OCI-LY7 (cell line): ENCODE results near the gene IGF2BP2. TPM values are rescaled to one million over a fixed set of nuclear protein-coding genes. Genes with fewer than 3 reads are reported as not detected.

ENCODE experiments used
- BruUV-seq: library from RNA; stranded (reverse); fragments of 400-500 nt; replicated peaks from 2 replicates; lab custom pipeline; 2021; lab: Mats Ljungman, UMichigan
- CTCF ChIA-PET: fragments of 300-600 bp; sonication (Branson Sonifier 250); formaldehyde crosslinking; loops from one replicate; lab custom pipeline; 2022; ENCODE audit warnings: antibody characterized with exemption; ENCODE audit not compliant: unreplicated experiment; lab: Charles Lee
- POLR2A ChIA-PET: fragments of 300-600 bp; sonication (Branson Sonifier 250); formaldehyde crosslinking; loops from one replicate; lab custom pipeline; 2022; ENCODE audit warnings: antibody characterized with exemption; lab: Charles Lee
- DNase-seq: peaks from one replicate; pipeline ENCODE4 v3.0.0-alpha.2; 2015; ENCODE audit warnings: low spot score
- H2AFZ ChIP-seq: fragments of 200-600 bp; sonication (generic), shearing (Covaris generic); 2 replicates; pipeline ENCODE4 v1.6.1; 2014; ENCODE audit warnings: mild to moderate bottlenecking, antibody characterized with exemption, low read length, moderate library complexity
- H3K27ac ChIP-seq: fragments of 200-600 bp; sonication (generic); 2 replicates; pipeline ENCODE4 v1.5.1; 2014; ENCODE audit warnings: mixed run types, low read depth, mild to moderate bottlenecking, moderate library complexity, low read length, inconsistent platforms; ENCODE audit not compliant: poor library complexity, severe bottlenecking
- H3K36me3 ChIP-seq: fragments of 200-600 bp; sonication (generic); 2 replicates; pipeline ENCODE4 v1.6.1; 2014; ENCODE audit warnings: mild to moderate bottlenecking, antibody characterized with exemption, low read length, moderate library complexity, mixed read lengths; ENCODE audit not compliant: insufficient read depth
- H3K4me1 ChIP-seq: fragments of 200-600 bp; sonication (generic); 2 replicates; pipeline ENCODE4 v1.5.1; 2014; ENCODE audit warnings: mild to moderate bottlenecking, low read length; ENCODE audit not compliant: insufficient read depth, poor library complexity, severe bottlenecking
- H3K4me2 ChIP-seq: fragments of 200-600 bp; sonication (generic); 2 replicates; pipeline ENCODE4 v1.6.1; 2014; ENCODE audit warnings: mild to moderate bottlenecking, low read length
- H3K4me3 ChIP-seq: fragments of 200-600 bp; sonication (generic); 2 replicates; pipeline ENCODE4 v1.5.1; 2014; ENCODE audit warnings: mild to moderate bottlenecking, low read depth, low read length; ENCODE audit not compliant: poor library complexity, severe bottlenecking
- H3K79me2 ChIP-seq: fragments of 200-600 bp; sonication (generic); 2 replicates; pipeline ENCODE4 v1.6.1; 2016; ENCODE audit warnings: low read depth, mild to moderate bottlenecking, low read length, moderate library complexity, mixed read lengths; ENCODE audit not compliant: insufficient read depth
- H3K9me2 ChIP-seq: fragments of 200-600 bp; sonication (generic); 2 replicates; pipeline ENCODE4 v1.6.1; 2016; ENCODE audit warnings: mild to moderate bottlenecking, low read length, mixed read lengths; ENCODE audit not compliant: insufficient read depth
- H3K9me3 ChIP-seq: fragments of 200-600 bp; sonication (generic); 2 replicates; pipeline ENCODE4 v1.6.1; 2014; ENCODE audit warnings: mild to moderate bottlenecking, mixed run types, low read length, mixed read lengths
- H4K20me1 ChIP-seq: fragments of 200-600 bp; sonication (generic); 2 replicates; pipeline ENCODE4 v1.6.1; 2014; ENCODE audit warnings: mild to moderate bottlenecking, antibody characterized with exemption, low read length, moderate library complexity, mixed read lengths; ENCODE audit not compliant: insufficient read depth
- EZH2phosphoT487 ChIP-seq: fragments of 200-600 bp; sonication (generic); IDR thresholded peaks from 2 replicates; pipeline ENCODE4 v1.6.1; 2018; ENCODE audit warnings: low read depth, borderline replicate concordance, mild to moderate bottlenecking, mixed run types, antibody characterized with exemption, low read length, moderate library complexity, mixed read lengths
- intact Hi-C: fragments of 100-400 bp; cut with micrococcal nuclease; formaldehyde crosslinking; loops from one replicate; pipeline ENCODE4 v1.10.0; 2022; ENCODE audit not compliant: unreplicated experiment
- total RNA-seq, 2 experiments: library from RNA; depleted of rRNA in 1 of 2; stranded (reverse); fragments of >200 nt in 1 of 2; shearing (Covaris generic) in 1 of 2; gene quantifications; 2 replicates each; pipeline ENCODE4 v1.2.3, GENCODE V29; 2014 to 2022
- TF ChIP-seq, protein P1 (sequence below): fragments of 200-600 bp; sonication (generic); conservative IDR thresholded peaks from 2 replicates; pipeline ENCODE4 v1.5.1; 2014; ENCODE audit warnings: mild to moderate bottlenecking, antibody characterized with exemption, low read length, moderate library complexity, mixed read lengths

The IGF2BP2 gene
- total RNA-seq, 2 experiments from 2014 or later: not detected

DNA sequence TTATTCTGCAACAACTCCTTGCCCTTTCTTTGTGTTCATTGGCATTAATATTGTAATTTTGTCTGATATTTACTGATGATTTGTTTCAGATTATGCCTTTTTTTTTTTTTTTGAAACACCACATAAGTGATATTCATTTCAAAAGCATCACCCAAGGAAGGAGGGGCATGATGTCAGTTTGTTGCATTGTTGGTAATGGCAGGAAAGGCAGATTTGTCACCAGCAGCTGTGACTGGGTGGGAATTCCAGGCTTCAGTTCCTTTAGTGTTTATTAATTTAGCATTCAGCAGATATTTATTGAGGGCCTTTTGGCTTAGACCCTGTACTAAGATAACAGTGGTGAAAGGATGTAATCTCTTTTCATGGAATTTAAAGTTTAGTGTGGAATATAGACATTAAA lies 219.3 kb downstream of the IGF2BP2 start:
- no peak for DNase-seq
- Histone ChIP-seq H3K9me2 (no peaks in the 10 kb centered on the region), H3K4me3 (no peak overlapping the region), H3K79me2 (no peaks in the 10 kb centered on the region), H3K36me3 (peaks cover 88% of the 10 kb centered on the region), H2AFZ (no peak overlapping the region), H3K4me2 (no peak overlapping the region), H3K27ac (no peak overlapping the region), H4K20me1 (no peaks in the 10 kb centered on the region), H3K9me3 (peaks cover 5% of the 10 kb centered on the region; the same call in 1 of the 2 replicates), H3K4me1 (no peaks in the 10 kb centered on the region)
- intact Hi-C loops: no loop called here
- no TSS peak for BruUV-seq
- ChIA-PET POLR2A (no interaction called here), CTCF (no interaction called here)
- no peak for TF ChIP-seq EZH2phosphoT487
- TF ChIP-seq, protein P1, sequence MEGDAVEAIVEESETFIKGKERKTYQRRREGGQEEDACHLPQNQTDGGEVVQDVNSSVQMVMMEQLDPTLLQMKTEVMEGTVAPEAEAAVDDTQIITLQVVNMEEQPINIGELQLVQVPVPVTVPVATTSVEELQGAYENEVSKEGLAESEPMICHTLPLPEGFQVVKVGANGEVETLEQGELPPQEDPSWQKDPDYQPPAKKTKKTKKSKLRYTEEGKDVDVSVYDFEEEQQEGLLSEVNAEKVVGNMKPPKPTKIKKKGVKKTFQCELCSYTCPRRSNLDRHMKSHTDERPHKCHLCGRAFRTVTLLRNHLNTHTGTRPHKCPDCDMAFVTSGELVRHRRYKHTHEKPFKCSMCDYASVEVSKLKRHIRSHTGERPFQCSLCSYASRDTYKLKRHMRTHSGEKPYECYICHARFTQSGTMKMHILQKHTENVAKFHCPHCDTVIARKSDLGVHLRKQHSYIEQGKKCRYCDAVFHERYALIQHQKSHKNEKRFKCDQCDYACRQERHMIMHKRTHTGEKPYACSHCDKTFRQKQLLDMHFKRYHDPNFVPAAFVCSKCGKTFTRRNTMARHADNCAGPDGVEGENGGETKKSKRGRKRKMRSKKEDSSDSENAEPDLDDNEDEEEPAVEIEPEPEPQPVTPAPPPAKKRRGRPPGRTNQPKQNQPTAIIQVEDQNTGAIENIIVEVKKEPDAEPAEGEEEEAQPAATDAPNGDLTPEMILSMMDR: no peak

DNA sequence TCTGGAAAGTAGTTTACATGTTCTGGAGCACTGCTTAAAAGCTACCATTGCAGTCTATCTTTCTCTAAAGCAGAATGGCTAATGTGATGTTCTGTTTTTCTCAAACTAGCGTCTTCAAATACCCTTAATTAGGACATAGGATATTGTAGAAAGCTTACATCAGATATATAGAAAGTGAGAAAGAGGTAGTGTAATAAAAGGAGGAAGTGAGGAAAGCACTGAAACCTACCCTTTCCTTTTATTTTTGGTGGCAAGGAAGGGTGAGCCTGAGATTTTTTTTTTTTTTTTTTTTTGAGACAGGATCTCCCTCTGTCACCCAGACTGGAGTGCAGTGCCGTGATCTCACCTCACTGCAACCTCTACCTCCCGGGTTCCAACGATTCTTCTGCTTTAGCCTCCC lies 229.3 kb downstream of the IGF2BP2 start:
- H3K9me3 ChIP-seq: no peaks in the 10 kb centered on the region
- no peak for TF ChIP-seq EZH2phosphoT487
- TF ChIP-seq, protein P1: no peak
- H3K9me2 ChIP-seq: no peaks in the 10 kb centered on the region
- H3K79me2 ChIP-seq: no peaks in the 10 kb centered on the region
- peak overlapping the region; percentile 44 for H3K27ac ChIP-seq
- H2AFZ ChIP-seq: no peak overlapping the region
- POLR2A ChIA-PET: interaction anchor here (1.0 to 3.1 kb wide), 4 partner anchors 9 to 36 kb away, joined by 6 to 30 read pairs (median 7); partner anchors contain the start of gene SENP2
- BruUV-seq: no TSS peak
- H3K4me3 ChIP-seq: no peak overlapping the region
- CTCF ChIA-PET: interaction anchor here (1.2 kb wide), 1 partner anchor 9 kb away, joined by 4 read pairs; the partner anchor contains the start of gene SENP2
- peaks cover 16% of the 10 kb centered on the region for H3K4me1 ChIP-seq
- peak; percentile 55 for DNase-seq
- no peaks in the 10 kb centered on the region for H4K20me1 ChIP-seq
- peak overlapping the region; percentile 49 for H3K4me2 ChIP-seq
- intact Hi-C loops: loop anchor here (10.0 kb wide), 1 partner anchor 339 kb away; the partner anchor contains the start of gene TRA2B
- peaks cover 68% of the 10 kb centered on the region for H3K36me3 ChIP-seq

DNA sequence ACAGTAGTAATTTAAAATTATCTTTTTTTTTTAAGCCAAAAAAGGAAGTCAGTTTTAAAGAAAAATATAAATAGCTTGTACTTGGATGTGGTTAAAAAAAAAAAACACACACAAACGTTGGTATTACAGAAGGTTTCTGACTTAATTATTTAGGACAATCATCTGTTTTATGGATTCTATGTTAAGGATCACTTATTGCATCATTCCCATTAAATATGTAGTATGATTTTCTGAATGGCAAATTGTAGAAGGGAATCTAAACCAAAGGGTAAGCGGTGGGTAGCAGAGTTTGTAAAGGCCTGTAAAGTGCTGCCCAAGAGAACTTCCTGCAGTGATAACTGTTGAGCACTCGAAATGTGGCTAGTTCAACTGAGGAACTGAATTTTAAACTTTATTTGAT lies 230.8 kb downstream of the IGF2BP2 start:
- ChIA-PET CTCF (interaction anchor here (0.7 kb wide), 1 partner anchor 8 kb away, joined by 3 read pairs; the partner anchor contains the start of gene SENP2), POLR2A (interaction anchor here (0.6 to 3.1 kb wide), 2 partner anchors 8 to 338 kb away, joined by 3 to 30 read pairs; partner anchors contain the start of gene SENP2)
- H3K4me1 ChIP-seq: peaks cover 20% of the 10 kb centered on the region
- TF ChIP-seq, protein P1: no peak
- H3K9me3 ChIP-seq: no peaks in the 10 kb centered on the region
- peaks cover 9% of the 10 kb centered on the region; the same call in 1 of the 2 replicates for H3K79me2 ChIP-seq
- no peak for DNase-seq
- BruUV-seq: no TSS peak
- H3K4me3 ChIP-seq: no peak overlapping the region
- H3K36me3 ChIP-seq: peaks cover 57% of the 10 kb centered on the region
- H2AFZ ChIP-seq: no peak overlapping the region
- no peak overlapping the region for H3K4me2 ChIP-seq
- H3K9me2 ChIP-seq: no peaks in the 10 kb centered on the region
- intact Hi-C loops: loop anchor here (10.0 kb wide), 1 partner anchor 341 kb away; the partner anchor contains the start of gene TRA2B
- H3K27ac ChIP-seq: no peak overlapping the region
- 0 out of 2 replicates have a peak, but pooled peaks cover under 1% of the 10 kb centered on the region for H4K20me1 ChIP-seq
